Measurements from ENCODE around the gene ST6GAL2.

DNA sequence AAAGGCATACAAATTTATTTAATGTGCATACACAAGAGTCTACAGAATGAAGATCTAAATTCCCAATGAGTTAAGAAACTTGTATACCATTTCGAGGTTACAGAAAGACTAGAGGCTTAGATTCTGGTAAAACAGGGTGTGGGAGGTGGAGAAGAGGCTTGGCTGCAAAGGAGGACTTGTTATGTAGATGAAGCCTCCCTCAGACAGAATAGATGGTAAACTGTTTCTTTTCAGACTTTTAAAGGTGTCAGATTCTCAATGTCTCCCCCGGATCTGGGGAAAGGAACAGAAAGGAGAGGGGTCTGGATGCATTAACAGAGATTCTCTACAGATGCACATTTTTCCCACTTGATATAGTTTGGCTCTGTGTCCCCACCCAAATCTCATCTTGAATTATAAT lies 126.0 kb downstream of the ST6GAL2 start:
- TF ChIP-seq, protein P1, sequence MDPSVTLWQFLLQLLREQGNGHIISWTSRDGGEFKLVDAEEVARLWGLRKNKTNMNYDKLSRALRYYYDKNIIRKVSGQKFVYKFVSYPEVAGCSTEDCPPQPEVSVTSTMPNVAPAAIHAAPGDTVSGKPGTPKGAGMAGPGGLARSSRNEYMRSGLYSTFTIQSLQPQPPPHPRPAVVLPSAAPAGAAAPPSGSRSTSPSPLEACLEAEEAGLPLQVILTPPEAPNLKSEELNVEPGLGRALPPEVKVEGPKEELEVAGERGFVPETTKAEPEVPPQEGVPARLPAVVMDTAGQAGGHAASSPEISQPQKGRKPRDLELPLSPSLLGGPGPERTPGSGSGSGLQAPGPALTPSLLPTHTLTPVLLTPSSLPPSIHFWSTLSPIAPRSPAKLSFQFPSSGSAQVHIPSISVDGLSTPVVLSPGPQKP (IDR thresholded peaks at IDR 0.05; ENCODE audit: low read depth, low read length) = no peak
- TF ChIP-seq CEBPB (IDR thresholded peaks at IDR 0.05) (no peak), KDM1A (IDR thresholded peaks at IDR 0.05; ENCODE audit: low read depth) (no peak), HOXB13 (CRISPR knock-in tag; IDR thresholded peaks at IDR 0.05; ENCODE audit: low read depth) (no peak), NR3C1 (IDR thresholded peaks at IDR 0.05) (no peak), CTCF (IDR thresholded peaks at IDR 0.05) (no peak), TFCP2L1 (CRISPR knock-in tag; IDR thresholded peaks at IDR 0.05) (no peak), RFX5 (IDR thresholded peaks at IDR 0.05) (no peak), POLR2A (IDR thresholded peaks at IDR 0.05; ENCODE audit: low read length) (no peak), SMC3 (IDR thresholded peaks at IDR 0.05) (no peak), MAFK (IDR thresholded peaks at IDR 0.05; ENCODE audit: partially characterized antibody) (no peak), BHLHE40 (IDR thresholded peaks at IDR 0.05; ENCODE audit: low read depth, low read length) (no peak)
